Measurements from ENCODE around the gene RANBP10. TPM values are rescaled to one million over a fixed set of nuclear protein-coding genes. Genes with fewer than 3 reads are reported as not detected.

RANBP10 gene
- total and polyA plus RNA-seq, 9 of the 15 experiments (the other 6 are each of a cell fraction or from before 2014, with no cell fraction given) = 0.61 to 19.3 (median 5.9) TPM

Small RNA genes lying within 50 kb of the gene (small RNA-seq; reads per million reads assigned to genes)
- not detected for gene AC040162.2

Other genes starting within 250 kb of the RANBP10 start
Only the 7 nearest of the 23 such genes appear.
- gene TSNAXIP1, start 329 bp upstream of the RANBP10 start, total RNA-seq (2014; rRNA removed) = not detected in 2 replicates
- gene TSNAXIP1, start 329 bp upstream of the RANBP10 start, total RNA-seq (2014; rRNA removed; fragmentation: Illumina TruSeq; extraction: Trizol) = not detected in 2 replicates
- gene TSNAXIP1, start 329 bp upstream of the RANBP10 start, total RNA-seq (2015; rRNA removed; fragmentation: Illumina TruSeq; extraction: Trizol) = 0.11 and 0.14 TPM in 2 replicates
- gene TSNAXIP1, start 329 bp upstream of the RANBP10 start, total RNA-seq (2021) = not detected in 2 replicates
- gene TSNAXIP1, start 329 bp upstream of the RANBP10 start, polyA plus RNA-seq (2011; rRNA removed) = 0.11 and 0.12 TPM in 2 replicates
- gene TSNAXIP1, start 329 bp upstream of the RANBP10 start, polyA plus RNA-seq (2014; fragmentation: Illumina TruSeq; extraction: Trizol) = 0.04 and 0.22 TPM in 2 replicates
- gene TSNAXIP1, start 329 bp upstream of the RANBP10 start, polyA plus RNA-seq (2014; fragmentation: Nextera tagmentation; extraction: Ambion mirVana) = under 1 TPM in 1 of 2 experiments, not detected in 1; 0.03 TPM
- 0.24 and 0.35 TPM in 2 replicates for gene TSNAXIP1, start 329 bp upstream of the RANBP10 start, polyA plus RNA-seq (2014; rRNA removed)
- 31.6 and 38.1 TPM in 2 replicates for gene THAP11, start 35.8 kb upstream of the RANBP10 start, total RNA-seq (2014; rRNA removed)
- 12.4 and 13.5 TPM in 2 replicates for gene THAP11, start 35.8 kb upstream of the RANBP10 start, total RNA-seq (2014; rRNA removed; fragmentation: Illumina TruSeq; extraction: Trizol)
- 21.1 and 21.5 TPM in 2 replicates for gene THAP11, start 35.8 kb upstream of the RANBP10 start, total RNA-seq (2015; rRNA removed; fragmentation: Illumina TruSeq; extraction: Trizol)
- 30.1 TPM in 2 replicates for gene THAP11, start 35.8 kb upstream of the RANBP10 start, total RNA-seq (2021)
- gene THAP11, start 35.8 kb upstream of the RANBP10 start, polyA plus RNA-seq (2011; rRNA removed) = 22.5 TPM in 2 replicates
- gene THAP11, start 35.8 kb upstream of the RANBP10 start, polyA plus RNA-seq (2014; fragmentation: Illumina TruSeq; extraction: Trizol) = 12.0 and 14.7 TPM in 2 replicates
- gene THAP11, start 35.8 kb upstream of the RANBP10 start, polyA plus RNA-seq (2014; fragmentation: Nextera tagmentation; extraction: Ambion mirVana) = 1 to 10 TPM; 2.4 to 3.6 TPM
- gene THAP11, start 35.8 kb upstream of the RANBP10 start, polyA plus RNA-seq (2014; rRNA removed) = 21.4 and 24.7 TPM in 2 replicates
- 118 and 124 TPM in 2 replicates for gene NUTF2, start 40.4 kb upstream of the RANBP10 start, total RNA-seq (2014; rRNA removed)
- 106 and 111 TPM in 2 replicates for gene NUTF2, start 40.4 kb upstream of the RANBP10 start, total RNA-seq (2014; rRNA removed; fragmentation: Illumina TruSeq; extraction: Trizol)
- gene NUTF2, start 40.4 kb upstream of the RANBP10 start, total RNA-seq (2015; rRNA removed; fragmentation: Illumina TruSeq; extraction: Trizol) = 129 and 147 TPM in 2 replicates
- 141 and 146 TPM in 2 replicates for gene NUTF2, start 40.4 kb upstream of the RANBP10 start, total RNA-seq (2021)
- 125 and 181 TPM in 2 replicates for gene NUTF2, start 40.4 kb upstream of the RANBP10 start, polyA plus RNA-seq (2011; rRNA removed)
- 199 and 236 TPM in 2 replicates for gene NUTF2, start 40.4 kb upstream of the RANBP10 start, polyA plus RNA-seq (2014; fragmentation: Illumina TruSeq; extraction: Trizol)
- gene NUTF2, start 40.4 kb upstream of the RANBP10 start, polyA plus RNA-seq (2014; fragmentation: Nextera tagmentation; extraction: Ambion mirVana) = 100 to 1,000 TPM; 244 to 246 TPM
- gene NUTF2, start 40.4 kb upstream of the RANBP10 start, polyA plus RNA-seq (2014; rRNA removed) = 183 and 248 TPM in 2 replicates
- gene CENPT, start 41.1 kb upstream of the RANBP10 start, total RNA-seq (2014; rRNA removed) = 67.1 and 73.7 TPM in 2 replicates
- 15.1 and 20.1 TPM in 2 replicates for gene CENPT, start 41.1 kb upstream of the RANBP10 start, total RNA-seq (2014; rRNA removed; fragmentation: Illumina TruSeq; extraction: Trizol)
- gene CENPT, start 41.1 kb upstream of the RANBP10 start, total RNA-seq (2015; rRNA removed; fragmentation: Illumina TruSeq; extraction: Trizol) = 37.7 and 39.7 TPM in 2 replicates
- gene CENPT, start 41.1 kb upstream of the RANBP10 start, total RNA-seq (2021) = 62.9 and 65.7 TPM in 2 replicates
- 44.1 and 57.0 TPM in 2 replicates for gene CENPT, start 41.1 kb upstream of the RANBP10 start, polyA plus RNA-seq (2011; rRNA removed)
- 55.2 and 57.7 TPM in 2 replicates for gene CENPT, start 41.1 kb upstream of the RANBP10 start, polyA plus RNA-seq (2014; fragmentation: Illumina TruSeq; extraction: Trizol)
- gene CENPT, start 41.1 kb upstream of the RANBP10 start, polyA plus RNA-seq (2014; fragmentation: Nextera tagmentation; extraction: Ambion mirVana) = 1 to 10 TPM; 3.6 to 8.3 TPM
- 89.1 and 94.2 TPM in 2 replicates for gene CENPT, start 41.1 kb upstream of the RANBP10 start, polyA plus RNA-seq (2014; rRNA removed)
- gene EDC4, start 66.5 kb upstream of the RANBP10 start, total RNA-seq (2014; rRNA removed) = 84.6 and 102 TPM in 2 replicates
- gene EDC4, start 66.5 kb upstream of the RANBP10 start, total RNA-seq (2014; rRNA removed; fragmentation: Illumina TruSeq; extraction: Trizol) = 59.5 and 74.0 TPM in 2 replicates
- gene EDC4, start 66.5 kb upstream of the RANBP10 start, total RNA-seq (2015; rRNA removed; fragmentation: Illumina TruSeq; extraction: Trizol) = 68.9 and 71.2 TPM in 2 replicates
- 111 and 131 TPM in 2 replicates for gene EDC4, start 66.5 kb upstream of the RANBP10 start, total RNA-seq (2021)
- gene EDC4, start 66.5 kb upstream of the RANBP10 start, polyA plus RNA-seq (2011; rRNA removed) = 63.0 and 84.1 TPM in 2 replicates
- 106 and 113 TPM in 2 replicates for gene EDC4, start 66.5 kb upstream of the RANBP10 start, polyA plus RNA-seq (2014; fragmentation: Illumina TruSeq; extraction: Trizol)
- gene EDC4, start 66.5 kb upstream of the RANBP10 start, polyA plus RNA-seq (2014; fragmentation: Nextera tagmentation; extraction: Ambion mirVana) = 1 to 10 TPM; 1.1 to 2.7 TPM
- 72.2 and 91.1 TPM in 2 replicates for gene EDC4, start 66.5 kb upstream of the RANBP10 start, polyA plus RNA-seq (2014; rRNA removed)
- gene NRN1L, start 78.3 kb upstream of the RANBP10 start, total RNA-seq (2014; rRNA removed) = 0.45 and 0.59 TPM in 2 replicates
- not detected in 2 replicates for gene NRN1L, start 78.3 kb upstream of the RANBP10 start, total RNA-seq (2014; rRNA removed; fragmentation: Illumina TruSeq; extraction: Trizol)
- not detected in 2 replicates for gene NRN1L, start 78.3 kb upstream of the RANBP10 start, total RNA-seq (2015; rRNA removed; fragmentation: Illumina TruSeq; extraction: Trizol)
- gene NRN1L, start 78.3 kb upstream of the RANBP10 start, total RNA-seq (2021) = 0.47 and 0.86 TPM in 2 replicates
- gene NRN1L, start 78.3 kb upstream of the RANBP10 start, polyA plus RNA-seq (2011; rRNA removed) = 0.22 TPM in 1 of 2 replicates, not detected in the other
- gene NRN1L, start 78.3 kb upstream of the RANBP10 start, polyA plus RNA-seq (2014; fragmentation: Illumina TruSeq; extraction: Trizol) = 0.47 TPM in 1 of 2 replicates, not detected in the other
- gene NRN1L, start 78.3 kb upstream of the RANBP10 start, polyA plus RNA-seq (2014; fragmentation: Nextera tagmentation; extraction: Ambion mirVana) = not detected
- 0.43 and 0.64 TPM in 2 replicates for gene NRN1L, start 78.3 kb upstream of the RANBP10 start, polyA plus RNA-seq (2014; rRNA removed)
- gene PSKH1, start 86.7 kb upstream of the RANBP10 start, total RNA-seq (2014; rRNA removed) = 6.7 and 6.9 TPM in 2 replicates
- 3.7 and 4.6 TPM in 2 replicates for gene PSKH1, start 86.7 kb upstream of the RANBP10 start, total RNA-seq (2014; rRNA removed; fragmentation: Illumina TruSeq; extraction: Trizol)
- gene PSKH1, start 86.7 kb upstream of the RANBP10 start, total RNA-seq (2015; rRNA removed; fragmentation: Illumina TruSeq; extraction: Trizol) = 7.7 and 9.4 TPM in 2 replicates
- gene PSKH1, start 86.7 kb upstream of the RANBP10 start, total RNA-seq (2021) = 17.1 and 20.9 TPM in 2 replicates
- gene PSKH1, start 86.7 kb upstream of the RANBP10 start, polyA plus RNA-seq (2011; rRNA removed) = 15.7 and 18.9 TPM in 2 replicates
- 11.8 and 15.4 TPM in 2 replicates for gene PSKH1, start 86.7 kb upstream of the RANBP10 start, polyA plus RNA-seq (2014; fragmentation: Illumina TruSeq; extraction: Trizol)
- gene PSKH1, start 86.7 kb upstream of the RANBP10 start, polyA plus RNA-seq (2014; fragmentation: Nextera tagmentation; extraction: Ambion mirVana) = 1 to 10 TPM in 1 of 2 experiments, under 1 TPM in 1; 0.96 to 1.0 TPM
- gene PSKH1, start 86.7 kb upstream of the RANBP10 start, polyA plus RNA-seq (2014; rRNA removed) = 10.7 and 12.1 TPM in 2 replicates